IPS DF 4.7 (cell line): ENCODE measurements around the gene CSMD2.

ENCODE experiments used
- DNase-seq: peaks from one replicate; pipeline ENCODE4 v3.0.0-alpha.2; 2013; ENCODE audit warnings: low spot score; ENCODE audit errors: extremely low read depth

CSMD2 gene

DNA sequence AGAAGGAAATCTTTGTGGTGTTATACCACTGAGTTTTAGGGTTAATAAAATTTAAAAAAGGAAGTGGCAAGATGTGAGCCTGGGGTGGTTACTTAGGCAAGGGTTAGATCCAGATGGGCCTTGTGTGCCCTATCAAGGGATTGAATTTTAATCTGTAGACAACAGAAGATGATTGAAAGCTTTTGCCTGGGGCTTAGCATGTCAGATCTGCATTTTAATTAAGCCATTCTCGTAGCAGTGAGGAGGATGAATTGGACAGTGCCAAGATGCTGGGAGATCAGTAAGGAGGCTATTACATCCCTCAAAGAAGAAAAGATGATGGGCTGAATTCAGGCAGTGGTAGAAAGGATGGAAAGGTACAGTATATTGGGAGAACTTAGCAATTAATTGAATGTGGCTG is 258.9 kb downstream of the CSMD2 start:
- no peak for DNase-seq

DNA sequence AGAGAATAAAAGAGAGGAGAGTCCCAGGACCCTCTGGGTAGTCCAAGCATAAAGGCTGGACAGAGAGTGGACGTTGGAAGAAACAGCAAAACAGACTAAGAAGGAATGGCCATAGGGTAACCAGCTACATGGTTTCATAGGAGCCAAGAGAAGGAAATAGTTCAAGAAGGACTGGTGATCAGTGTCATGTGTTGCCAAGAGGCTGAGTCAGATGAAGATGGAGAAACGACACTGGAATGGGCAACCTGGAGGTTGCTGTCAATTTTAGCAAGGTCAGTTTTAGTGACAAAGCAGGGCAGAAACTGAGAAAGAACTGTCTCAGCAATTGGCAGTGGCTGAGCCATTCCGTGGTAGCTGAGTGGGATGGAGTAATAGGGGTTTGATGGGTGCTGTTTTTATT is 259.8 kb downstream of the CSMD2 start:
- no peak for DNase-seq

DNA sequence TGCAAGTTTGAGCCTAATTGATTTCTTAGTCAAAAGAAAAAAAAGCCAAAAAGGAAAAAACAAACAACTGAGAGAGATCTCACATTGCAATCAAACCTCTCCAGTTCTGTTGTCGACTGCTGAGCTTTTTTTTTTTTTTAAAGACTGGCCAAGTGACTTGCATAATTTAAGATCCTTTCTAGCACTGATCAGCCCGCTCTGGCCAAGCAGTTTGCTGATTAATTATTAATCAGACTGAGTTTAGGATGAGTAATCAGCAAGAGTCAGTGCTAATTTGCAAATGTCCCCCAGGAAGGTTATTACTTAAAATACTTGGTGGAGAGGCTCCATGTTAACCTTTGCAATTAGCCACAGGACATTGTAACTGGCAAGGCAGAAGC is 261.8 kb downstream of the CSMD2 start:
- no peak for DNase-seq

DNA sequence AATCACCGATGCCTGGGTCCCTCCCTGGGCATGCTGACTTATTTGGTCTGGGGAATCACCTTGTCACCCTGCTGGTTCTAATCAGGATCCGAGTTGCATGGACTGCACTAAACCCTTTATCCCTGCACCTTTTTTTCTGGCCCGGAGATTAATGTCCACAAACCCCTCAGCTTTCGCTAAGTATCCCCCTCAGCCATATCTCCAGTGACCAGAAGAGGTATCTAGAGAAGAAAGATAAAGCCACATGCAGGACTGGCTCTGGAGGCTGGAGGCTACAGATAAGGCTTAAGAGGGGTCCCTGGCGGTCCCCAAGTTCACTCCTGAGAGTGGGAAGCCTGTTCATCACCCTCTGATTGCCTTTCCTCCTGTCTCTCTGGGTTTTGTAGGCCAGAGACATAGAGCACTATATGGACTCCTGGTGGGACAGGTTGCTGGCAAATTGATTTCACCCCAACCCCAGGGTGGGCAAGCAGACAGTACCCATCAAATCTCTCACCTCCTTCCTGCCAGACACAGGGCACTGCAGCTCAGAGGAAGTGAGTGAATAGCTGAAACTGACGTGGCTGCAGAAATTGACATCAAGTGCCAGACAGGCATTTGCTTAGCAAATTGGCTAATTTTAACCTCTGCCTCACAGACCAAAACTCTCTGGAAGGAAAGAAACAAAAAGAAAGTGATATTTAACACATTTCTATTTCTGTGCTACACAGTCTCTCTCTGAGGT is 262.4 kb downstream of the CSMD2 start:
- no peak for DNase-seq

DNA sequence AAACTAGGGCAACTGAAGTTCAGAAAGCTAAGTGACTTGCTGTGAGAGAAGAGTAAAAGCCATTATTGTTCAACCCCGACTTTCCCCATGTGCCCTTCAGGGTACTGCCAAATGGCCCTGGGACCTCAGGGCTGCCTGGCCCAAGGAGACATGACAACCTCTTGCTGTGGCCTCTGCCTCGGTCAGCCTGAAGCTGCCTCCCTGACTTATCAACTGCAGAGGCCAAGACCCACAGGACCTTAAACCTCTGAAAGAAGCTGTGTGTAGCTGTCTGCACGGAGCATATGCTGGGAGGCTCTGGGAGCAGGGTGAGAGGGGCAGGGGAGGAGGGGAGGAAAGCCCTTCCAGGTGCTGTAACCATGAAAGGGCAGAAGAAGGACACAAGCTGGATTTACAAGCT is 265.3 kb downstream of the CSMD2 start:
- no peak for DNase-seq

DNA sequence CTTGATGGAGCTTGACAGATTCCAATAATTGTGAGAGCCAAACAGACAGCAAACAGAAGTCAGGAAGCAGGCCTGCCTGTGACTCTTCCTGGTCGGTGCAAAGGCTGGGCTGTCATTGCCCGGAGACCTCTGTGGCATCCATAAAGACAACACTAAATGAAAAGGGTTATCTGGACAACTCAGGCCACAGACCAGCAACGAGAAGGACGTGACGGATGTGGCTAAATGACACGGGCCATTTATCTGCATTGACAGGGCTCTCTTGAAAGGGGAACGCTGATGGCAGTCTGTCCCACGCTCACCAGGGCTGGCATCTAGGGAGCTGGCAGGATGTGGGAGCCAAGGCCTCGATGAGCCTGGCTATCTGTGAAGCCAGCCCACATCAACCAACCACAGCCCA is 266.1 kb downstream of the CSMD2 start:
- no peak for DNase-seq

DNA sequence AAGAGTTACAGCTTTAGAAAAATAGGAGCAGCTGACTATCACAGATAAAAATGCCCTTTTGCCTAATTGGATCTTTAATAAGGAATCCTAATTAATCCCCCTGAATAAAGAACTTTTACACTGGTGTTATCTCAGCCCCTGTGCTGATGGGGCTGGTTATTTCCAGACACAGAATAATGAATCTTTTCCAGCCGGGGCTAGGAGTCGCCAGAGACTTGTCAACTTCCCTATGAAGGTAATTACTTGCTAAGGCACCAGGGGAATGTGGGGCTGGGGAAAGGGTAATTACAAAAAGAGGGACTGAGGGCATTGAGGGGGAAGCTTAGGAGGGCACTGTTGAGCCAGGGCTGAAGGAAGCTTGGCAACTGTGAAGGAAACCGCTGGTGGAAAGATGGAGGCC is 266.6 kb downstream of the CSMD2 start:
- no peak for DNase-seq

DNA sequence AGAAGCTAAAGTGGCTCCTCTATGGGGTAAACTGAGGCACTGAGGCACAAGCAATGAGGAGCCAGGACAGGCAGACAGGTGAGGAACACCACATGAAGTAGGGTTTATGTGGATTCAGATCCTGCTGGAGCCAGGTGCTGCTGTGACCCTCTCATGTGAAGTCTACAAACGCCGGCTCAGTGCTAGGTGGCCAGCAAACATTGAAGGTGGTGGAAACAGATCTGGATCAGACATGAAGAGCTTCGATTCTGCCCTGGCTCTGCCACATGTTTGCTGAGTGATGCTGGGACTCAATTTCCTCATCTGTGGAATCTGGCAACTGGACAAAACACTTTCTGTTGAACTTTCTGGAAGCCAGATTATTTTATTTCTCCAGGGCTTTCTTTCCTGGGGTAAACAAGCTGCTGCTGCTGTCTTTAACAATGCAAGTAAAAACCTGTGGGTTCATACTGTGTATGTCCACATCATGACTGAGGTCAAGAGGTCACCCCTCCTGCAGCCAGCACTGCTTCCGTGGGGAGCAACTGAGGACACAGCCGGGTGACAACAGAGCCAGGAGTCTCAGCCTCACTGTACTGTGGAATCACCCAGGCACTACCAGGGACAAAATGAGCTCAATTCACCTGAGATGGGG is 267.8 kb downstream of the CSMD2 start:
- no peak for DNase-seq

DNA sequence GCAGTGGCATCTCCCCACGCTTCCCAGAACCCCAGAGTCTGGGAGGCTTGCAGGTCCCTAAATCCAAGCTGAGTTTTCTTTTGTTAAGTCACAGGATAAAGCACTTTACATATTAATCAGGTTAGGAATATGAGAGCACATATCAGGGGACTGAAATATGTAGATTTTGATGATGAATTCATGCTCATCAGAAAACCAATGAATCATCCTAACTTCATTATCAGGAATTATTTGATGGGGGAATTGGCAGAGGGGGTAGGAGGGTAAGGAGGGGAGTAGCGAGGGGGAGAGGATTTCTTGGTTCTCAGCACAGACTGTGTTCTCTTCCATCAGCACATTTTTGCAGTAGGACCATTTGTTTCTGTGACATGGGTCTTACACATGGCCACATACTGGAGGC is 269.1 kb downstream of the CSMD2 start:
- no peak for DNase-seq

DNA sequence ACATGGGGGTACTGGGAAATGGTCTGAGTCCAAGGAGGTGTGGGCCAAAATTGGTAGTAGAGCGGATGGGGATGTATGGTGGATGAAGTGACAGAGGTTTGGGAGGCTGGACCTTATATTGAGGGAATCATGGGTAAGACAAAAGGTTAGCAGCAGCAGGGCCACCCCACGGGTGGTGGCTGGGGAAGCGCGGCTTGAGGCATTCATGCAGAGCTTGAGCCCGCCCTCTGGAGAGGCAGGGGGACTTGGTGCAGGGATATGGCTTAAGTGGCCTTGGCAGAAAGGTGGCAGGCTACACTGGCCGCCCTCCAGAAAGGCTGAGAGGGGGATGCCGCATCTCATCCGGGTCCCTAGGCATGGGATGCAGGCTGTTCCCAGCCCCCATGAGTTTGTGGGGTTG is 269.6 kb downstream of the CSMD2 start:
- no peak for DNase-seq

DNA sequence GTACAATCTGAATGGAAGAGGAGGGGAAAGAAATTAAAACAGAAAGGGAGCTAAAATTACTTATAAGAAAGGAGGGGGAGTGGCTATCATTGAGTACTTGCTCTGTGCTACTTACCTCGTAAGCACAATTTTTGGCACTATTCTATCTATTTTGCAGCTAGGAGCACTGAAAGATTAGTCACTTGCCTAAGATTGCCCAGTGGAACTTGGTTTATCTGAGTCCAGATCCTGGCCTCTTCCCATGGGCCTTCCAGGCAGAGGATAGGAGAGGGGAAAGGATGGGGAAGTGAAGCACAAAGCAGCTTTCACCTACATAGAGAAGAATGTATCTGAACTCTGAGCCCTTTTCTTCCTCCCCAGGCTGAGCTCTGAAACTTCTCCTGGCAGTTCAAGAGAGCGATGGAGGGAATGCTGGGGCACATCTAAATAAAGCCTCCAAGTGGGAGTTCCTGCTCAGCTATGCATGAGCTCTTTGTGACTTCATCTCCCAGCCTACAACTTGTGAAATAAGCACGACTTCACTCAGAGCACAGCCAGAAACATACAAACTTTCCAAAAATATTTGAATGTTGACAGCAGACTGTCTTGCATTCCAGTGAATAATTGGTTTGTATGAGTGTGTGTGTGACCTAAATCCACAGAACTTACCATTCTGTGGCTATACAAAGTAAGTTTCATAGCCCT is 271.7 kb downstream of the CSMD2 start:
- no peak for DNase-seq

DNA sequence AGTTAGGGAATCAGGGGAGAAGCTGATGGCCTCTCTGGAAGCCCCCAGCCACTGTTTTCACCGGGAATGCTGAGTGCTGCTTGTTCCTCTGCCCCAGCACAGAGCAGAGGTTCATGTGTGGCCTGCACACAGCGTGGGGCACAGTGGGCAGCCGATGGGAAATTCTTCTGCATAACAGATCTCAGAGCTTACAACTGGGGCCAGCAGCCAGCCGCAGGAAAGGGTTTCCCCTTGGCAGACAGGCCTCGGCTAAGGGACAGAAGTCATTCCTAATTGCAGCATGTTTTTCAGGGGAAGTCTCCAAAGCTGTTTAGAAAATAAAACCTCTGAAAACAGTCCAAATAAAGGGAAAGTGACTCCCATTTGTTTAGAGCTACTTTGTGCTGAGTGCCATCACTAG is 278.5 kb downstream of the CSMD2 start:
- DNase-seq: no peak

DNA sequence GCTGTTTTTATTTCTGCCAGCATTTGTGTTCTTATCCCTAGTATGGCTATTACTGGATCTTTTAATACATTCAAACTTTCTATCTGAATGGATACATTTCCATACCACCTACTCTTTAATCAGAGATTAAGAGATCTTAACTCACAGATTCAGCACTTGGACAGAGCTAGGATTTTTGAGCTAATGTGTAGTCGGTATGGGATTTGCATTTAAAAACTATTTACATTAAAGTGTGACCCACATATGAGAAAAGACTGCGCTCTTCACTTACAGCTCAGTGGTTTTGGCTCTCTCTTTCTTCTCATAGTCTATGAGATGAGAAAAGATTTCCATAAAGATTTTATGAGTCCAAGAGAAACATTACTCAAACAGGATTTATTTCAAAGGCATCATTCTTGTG is 284.7 kb downstream of the CSMD2 start:
- no peak for DNase-seq

DNA sequence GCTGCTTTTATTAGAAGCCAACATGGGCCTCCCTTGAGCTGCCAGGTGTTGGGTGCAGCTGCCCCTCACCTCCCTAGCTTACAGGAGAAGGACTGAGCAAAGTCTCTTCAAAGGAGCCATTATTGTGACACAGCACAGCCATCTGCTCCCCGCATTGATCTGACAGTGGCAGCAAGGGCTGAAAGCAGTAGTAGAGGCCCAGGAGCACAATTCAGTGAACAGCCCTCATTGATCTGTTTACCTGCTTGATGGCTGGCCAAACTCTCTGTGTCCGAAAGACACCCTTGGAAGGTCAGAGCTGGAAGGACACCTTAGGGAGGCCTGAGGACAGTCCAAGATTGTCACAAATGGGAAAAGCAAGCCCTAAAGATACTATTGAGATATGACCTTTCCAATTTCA is 286.6 kb downstream of the CSMD2 start:
- no peak for DNase-seq

DNA sequence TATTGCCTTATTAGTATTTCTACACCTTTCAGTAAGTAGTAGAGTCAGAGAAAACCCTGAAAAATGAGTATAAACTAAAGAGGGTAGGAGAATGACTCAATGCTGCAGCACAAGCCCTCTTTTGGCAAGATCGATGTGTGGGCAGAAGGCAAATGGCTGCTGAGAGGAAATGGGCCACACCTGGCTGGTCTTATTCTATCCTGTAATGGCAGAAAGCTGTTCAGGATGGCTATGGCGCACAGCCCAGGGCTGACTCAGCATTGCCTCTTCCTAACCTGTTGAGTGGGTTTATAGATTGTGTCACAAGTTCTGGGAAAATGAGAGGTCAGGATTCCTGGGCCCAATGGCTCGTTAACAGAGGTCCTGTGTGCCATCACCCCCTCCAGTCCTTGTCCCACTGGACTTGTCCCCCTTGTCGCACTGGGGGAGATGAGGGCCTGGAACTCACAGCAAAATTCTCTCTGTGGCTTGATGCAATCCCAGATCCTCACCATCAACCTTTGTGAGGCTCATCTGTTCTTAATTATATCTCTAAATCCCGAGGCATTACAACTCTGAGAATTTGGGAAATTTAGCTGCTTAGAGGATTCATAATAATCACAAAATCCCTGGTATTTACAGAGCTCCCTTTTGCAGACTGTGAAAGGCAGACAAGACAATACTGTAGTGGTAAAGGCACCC is 287.9 kb downstream of the CSMD2 start:
- DNase-seq: no peak

DNA sequence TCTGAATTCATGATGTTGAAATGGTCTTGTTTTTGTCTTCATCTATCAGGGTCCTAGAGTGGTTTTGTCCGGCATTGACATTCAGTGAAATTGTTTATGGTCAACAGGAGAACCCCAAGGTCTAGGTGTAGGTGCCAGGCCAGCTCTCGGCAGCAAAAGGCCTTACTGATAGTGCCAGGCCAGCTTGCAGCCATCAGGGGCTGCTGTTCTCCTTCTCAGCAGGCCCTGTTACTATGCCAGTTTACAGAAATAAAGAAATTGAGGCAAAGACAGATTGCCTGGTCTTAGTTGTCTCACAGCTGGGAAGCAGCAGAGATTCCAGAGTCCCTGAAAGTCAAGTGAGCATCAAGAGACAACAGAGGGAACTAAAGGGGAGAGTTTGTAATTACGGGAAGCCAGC is 289.2 kb downstream of the CSMD2 start:
- no peak for DNase-seq

DNA sequence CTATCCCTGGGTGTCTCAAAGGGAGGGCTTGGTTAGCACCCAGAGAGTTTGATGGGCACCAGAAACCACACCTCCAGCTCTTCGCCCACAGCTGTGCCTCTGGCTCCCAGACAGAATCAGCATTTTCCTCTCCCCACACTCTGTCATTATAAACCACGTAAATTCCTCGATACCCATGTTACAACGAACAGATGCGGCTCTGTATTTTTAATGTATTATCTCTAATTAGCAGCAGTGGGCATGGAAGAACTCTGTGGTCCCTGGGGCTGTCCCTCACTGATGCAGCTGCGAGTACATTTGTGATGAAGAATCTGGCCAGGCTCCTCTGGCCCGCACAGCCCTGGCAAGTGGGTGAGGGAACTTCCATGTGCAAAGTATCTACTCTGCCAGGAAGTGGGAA is 290.4 kb downstream of the CSMD2 start:
- DNase-seq: no peak

DNA sequence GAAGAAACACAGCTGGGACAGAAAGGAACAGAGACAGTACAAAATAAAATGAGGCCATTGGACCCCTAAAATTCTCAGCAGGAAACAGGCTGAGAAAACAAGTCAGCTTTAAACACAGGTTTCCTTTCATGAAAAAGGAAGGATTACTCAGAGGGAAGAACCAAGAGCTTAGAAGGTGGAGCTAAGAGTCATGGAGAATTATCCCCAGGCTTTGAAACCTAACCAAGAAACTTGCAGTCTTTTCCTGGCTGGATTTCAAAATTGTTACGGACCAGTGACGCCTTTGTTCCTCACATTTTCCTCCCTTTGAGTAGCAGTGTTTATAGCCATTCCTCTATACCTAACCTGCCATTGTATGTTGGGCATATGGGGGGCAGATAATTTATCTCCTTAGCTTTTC is 292.3 kb downstream of the CSMD2 start:
- DNase-seq: no peak

DNA sequence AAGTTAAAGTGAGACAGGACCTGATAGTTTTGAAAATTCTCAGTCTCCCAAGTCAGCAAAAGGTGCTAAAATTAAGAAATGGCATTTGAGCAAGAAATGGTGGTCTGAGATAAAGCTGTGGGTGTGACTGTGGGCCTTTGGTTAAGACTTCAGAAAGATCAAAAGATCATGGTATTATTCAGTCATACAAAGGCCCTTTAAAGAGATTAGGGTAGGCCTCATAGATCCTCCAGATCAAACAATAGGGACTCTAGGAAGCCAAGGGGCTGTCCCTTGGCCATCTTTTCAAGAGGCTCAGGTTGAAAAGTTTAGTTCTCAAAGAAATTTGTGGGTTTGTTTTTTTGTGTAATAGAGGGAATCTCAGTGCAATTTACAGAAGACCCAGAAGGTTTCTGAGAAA is 292.8 kb downstream of the CSMD2 start:
- DNase-seq: no peak

DNA sequence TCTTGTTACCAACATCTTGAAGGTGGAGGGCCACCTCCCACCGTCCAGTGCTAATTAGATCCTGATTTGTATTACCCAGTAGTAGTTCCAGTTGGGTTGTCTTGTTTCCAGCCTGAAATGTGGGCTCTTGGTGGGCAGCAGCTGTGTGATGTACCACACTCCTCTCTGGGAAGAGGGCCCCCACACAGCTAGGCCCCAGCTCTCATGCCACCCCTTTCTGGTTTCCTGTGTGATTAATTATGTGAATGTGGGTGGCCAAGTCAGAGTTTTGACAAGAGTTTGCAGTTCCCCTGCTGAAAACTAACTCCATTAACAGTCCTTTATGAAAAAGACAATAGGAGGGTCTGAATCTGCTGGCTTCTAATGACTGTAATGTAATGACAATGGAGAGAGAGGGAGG is 297.3 kb downstream of the CSMD2 start:
- no peak for DNase-seq

DNA sequence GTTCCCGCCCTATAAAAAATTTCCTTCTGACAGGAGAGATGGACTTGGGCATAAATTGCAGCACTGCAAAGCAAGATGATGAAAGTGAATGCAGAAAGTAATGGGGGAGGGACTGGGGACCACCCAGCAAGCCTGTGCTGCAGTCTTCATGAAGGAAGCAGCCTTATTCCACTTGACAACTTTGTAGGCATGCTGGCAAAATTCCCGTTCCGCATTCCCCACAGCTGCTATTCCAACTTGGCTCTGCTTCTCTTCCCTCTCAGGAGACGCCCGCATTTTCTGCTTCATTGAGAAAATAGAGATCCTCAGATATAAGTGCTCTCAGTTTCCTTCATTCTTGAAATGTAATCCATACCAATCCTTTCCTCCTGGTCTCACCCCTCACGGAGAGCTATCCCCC is 298.7 kb downstream of the CSMD2 start:
- no peak for DNase-seq
